ENCODE measurements around the gene ROGDI.

GRCh38 chr16:4847774-4848587, 45.5 kb upstream of the ROGDI start:
- TF ChIP-seq EZH2 (IDR thresholded peaks at IDR 0.05; ENCODE audit: borderline replicate concordance, insufficient read depth, low read depth, low read length, poor library complexity, severe bottlenecking) (no peak), CTCF (IDR thresholded peaks at IDR 0.05) (no peak)
